ENCODE measurements around the gene TMEM135.

GRCh38 chr11:87316491-87316890 is 278.8 kb downstream of the TMEM135 start:
- TF ChIP-seq CTCF (IDR thresholded peaks at IDR 0.05 in 4 of 5, conservative IDR thresholded peaks at IDR 0.05 in 1 of 5) (no peak), POLR2A (IDR thresholded peaks at IDR 0.05) (no peak)

Data from gastrocnemius medialis (tissue), 4 donors.